HCT116 (cell line): Measurements from ENCODE around the gene KANK2.

Experiments
- CEBPB ChIP-seq: IDR thresholded peaks from 2 replicates; pipeline ENCODE4 v1.6.1; 2012; ENCODE audit warnings: low read depth
- CTCF ChIP-seq, 3 experiments: fragments of 200-600 bp in 1 of 3; sonication (generic) in 1 of 3; IDR thresholded peaks in 2 of 3; conservative IDR thresholded peaks in 1 of 3; 2 replicates each; pipeline ENCODE4 v1.5.1; 2012 to 2017; ENCODE audit warnings: low read depth in 2 of 3, low read length in 2 of 3, antibody characterized with exemption in 1 of 3, borderline replicate concordance in 1 of 3, control low read depth in 1 of 3, mild to moderate bottlenecking in 1 of 3, mixed read lengths in 1 of 3, mixed run types in 1 of 3, moderate library complexity in 1 of 3; ENCODE audit not compliant: insufficient read depth in 1 of 3
- EZH2 ChIP-seq: fragments of 200-600 bp; sonication (generic); IDR thresholded peaks from 2 replicates; pipeline ENCODE4 v1.6.1; 2017; ENCODE audit warnings: antibody characterized with exemption, mixed run types
- EZH2phosphoT487 ChIP-seq: fragments of 200-600 bp; IDR thresholded peaks from 2 replicates; pipeline ENCODE4 v1.6.1; 2018; ENCODE audit warnings: antibody characterized with exemption, borderline replicate concordance
- POLR2AphosphoS5 ChIP-seq: IDR thresholded peaks from 2 replicates; pipeline ENCODE4 v1.6.1; 2011; ENCODE audit warnings: mild to moderate bottlenecking, low read depth, low read length, moderate library complexity
- SRF ChIP-seq: IDR thresholded peaks from 2 replicates; pipeline ENCODE4 v1.6.1; 2012; ENCODE audit warnings: low read depth
- ZNF274 ChIP-seq: fragments of 200-500 bp; sonication (Bioruptor generic); IDR thresholded peaks from 2 replicates; pipeline ENCODE4 v1.6.1; 2014; ENCODE audit warnings: mild to moderate bottlenecking, low read depth, low read length, inconsistent platforms

- TF ChIP-seq SRF (no peak), EZH2phosphoT487 (no peak), CTCF (IDR thresholded peaks at IDR 0.05 in 2 of 3, conservative IDR thresholded peaks at IDR 0.05 in 1 of 3; ENCODE audit: borderline replicate concordance in 1 of 3, insufficient read depth in 1 of 3, low read depth in 2 of 3, low read length in 2 of 3) (no peak), CEBPB (no peak), POLR2AphosphoS5 (no peak), ZNF274 (no peak), EZH2 (no peak)
Observed at GRCh38 chr19:11194173-11194572, 3.2 kb downstream of the KANK2 start.
